ENCODE data around the gene RNF19B. TPM values are rescaled to one million over a fixed set of nuclear protein-coding genes. Genes with fewer than 3 reads are reported as not detected.
"Not testable (repeated sequence)": the region's sequence is repeated elsewhere in the genome, so short reads cannot be mapped to it uniquely, and the experiment has no call there.

RNF19B gene
- total RNA-seq, 2 donors from 2014 or later, result 7.5 to 19.8 TPM

DNA sequence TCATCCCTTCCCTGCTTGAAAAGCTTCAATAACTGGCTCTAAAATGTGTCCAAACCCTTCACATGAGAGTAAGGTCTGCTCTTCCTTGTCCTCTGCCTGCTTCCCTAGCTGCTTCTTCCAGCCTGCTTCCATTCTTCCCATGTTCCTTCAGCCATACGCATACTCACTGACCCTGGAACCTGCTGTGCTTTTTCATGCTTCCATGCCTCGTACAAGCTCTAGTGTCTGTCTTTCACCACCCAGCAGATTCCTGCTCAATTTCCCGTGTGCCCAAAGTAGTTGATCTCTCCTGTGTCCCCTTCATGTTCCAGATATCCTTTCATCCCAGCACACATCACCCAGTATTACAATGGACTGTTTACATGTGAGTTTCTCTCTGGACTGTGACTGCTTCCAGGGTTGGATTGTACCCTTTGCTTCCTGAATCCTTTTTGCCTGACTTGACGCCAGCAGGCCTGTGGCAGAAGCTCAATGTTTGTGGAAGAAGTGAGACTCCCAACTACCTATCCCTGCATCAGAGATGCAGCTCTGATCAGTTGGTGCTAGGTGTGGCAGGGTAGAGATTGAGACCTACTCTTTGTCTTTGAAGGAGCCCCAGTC lies 35.9 kb upstream of the RNF19B start:
- no peak overlapping the region for H3K27ac ChIP-seq
- peaks cover 13% of the 10 kb centered on the region for H3K4me1 ChIP-seq
- H3K36me3 ChIP-seq (replicated peaks in 1 of 2; ENCODE audit: insufficient read depth in 1 of 2, low read depth in 2 of 2), result no peaks in the 10 kb centered on the region
- H3K9me3 ChIP-seq, result no peaks in the 10 kb centered on the region
- ATAC-seq (no peak), DNase-seq (no peak)
- H3K27me3 ChIP-seq, result no peaks in the 10 kb centered on the region
- intact Hi-C loops (cut with DNase I), result no loop called here
- 71 to 72% methylated on average over 4 of the region's 4 CpGs for WGBS, 2 donors
- H3K4me3 ChIP-seq, result no peak overlapping the region
- no peak for TF ChIP-seq POLR2A (IDR thresholded peaks at IDR 0.05)
- TF ChIP-seq, protein P1, sequence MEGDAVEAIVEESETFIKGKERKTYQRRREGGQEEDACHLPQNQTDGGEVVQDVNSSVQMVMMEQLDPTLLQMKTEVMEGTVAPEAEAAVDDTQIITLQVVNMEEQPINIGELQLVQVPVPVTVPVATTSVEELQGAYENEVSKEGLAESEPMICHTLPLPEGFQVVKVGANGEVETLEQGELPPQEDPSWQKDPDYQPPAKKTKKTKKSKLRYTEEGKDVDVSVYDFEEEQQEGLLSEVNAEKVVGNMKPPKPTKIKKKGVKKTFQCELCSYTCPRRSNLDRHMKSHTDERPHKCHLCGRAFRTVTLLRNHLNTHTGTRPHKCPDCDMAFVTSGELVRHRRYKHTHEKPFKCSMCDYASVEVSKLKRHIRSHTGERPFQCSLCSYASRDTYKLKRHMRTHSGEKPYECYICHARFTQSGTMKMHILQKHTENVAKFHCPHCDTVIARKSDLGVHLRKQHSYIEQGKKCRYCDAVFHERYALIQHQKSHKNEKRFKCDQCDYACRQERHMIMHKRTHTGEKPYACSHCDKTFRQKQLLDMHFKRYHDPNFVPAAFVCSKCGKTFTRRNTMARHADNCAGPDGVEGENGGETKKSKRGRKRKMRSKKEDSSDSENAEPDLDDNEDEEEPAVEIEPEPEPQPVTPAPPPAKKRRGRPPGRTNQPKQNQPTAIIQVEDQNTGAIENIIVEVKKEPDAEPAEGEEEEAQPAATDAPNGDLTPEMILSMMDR (IDR thresholded peaks at IDR 0.05), result no peak

DNA sequence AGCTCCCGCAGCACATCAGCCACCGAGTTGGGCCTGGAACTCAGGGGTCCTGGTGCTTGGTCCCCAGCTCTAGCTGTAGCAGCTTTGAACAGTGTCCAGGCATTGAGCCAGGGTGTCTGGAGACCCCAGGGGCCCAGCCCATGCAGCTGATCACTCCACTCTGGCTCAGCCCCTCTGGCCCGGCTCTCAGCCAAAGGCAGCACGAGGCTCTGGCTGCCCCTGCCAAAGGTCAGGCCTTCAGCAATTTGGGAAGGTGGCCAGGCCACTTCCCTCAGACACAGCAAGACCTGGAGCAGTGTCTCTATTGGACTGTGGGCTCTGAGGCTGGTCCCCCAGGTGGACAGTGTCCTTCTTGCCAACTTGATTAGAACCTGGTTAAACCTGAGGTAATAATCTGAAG lies 34.4 kb upstream of the RNF19B start:
- Histone ChIP-seq H3K4me1 (peaks cover 8% of the 10 kb centered on the region), H3K36me3 (replicated peaks in 1 of 2; ENCODE audit: insufficient read depth in 1 of 2, low read depth in 2 of 2) (no peaks in the 10 kb centered on the region), H3K27me3 (no peaks in the 10 kb centered on the region), H3K27ac (no peak overlapping the region), H3K9me3 (no peaks in the 10 kb centered on the region), H3K4me3 (no peak overlapping the region)
- ATAC-seq, result no peak
- intact Hi-C loops (cut with DNase I), result no loop called here
- peak in 1 of 4 donors; percentile 20 for DNase-seq
- TF ChIP-seq, protein P1 (IDR thresholded peaks at IDR 0.05), result no peak
- TF ChIP-seq POLR2A (IDR thresholded peaks at IDR 0.05), result no peak
- 67% methylated on average over 4 of the region's 4 CpGs; no CpG with 5 or more reads in 1 of the 2 donors for WGBS, 2 donors

DNA sequence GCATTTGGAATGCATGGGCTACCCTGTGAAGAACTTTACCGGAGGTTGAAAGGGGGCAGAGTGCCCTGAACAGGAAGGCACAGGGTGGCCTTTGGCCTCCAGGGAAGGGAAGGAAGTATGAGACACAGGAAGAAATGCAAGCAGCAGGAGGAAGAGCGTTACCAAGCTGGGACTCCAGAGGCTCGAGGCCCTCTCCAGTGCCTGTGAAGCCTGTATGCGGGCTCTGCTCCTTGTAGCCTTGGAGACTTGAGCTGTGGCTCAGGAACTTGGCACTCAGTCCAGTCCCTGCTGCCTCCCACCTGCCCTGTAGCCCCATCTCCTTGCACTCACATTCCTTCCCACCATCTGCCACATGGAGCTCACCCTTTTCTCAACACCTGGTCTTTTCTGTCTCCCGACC lies 33.5 kb upstream of the RNF19B start:
- no peak for DNase-seq
- Histone ChIP-seq H3K9me3 (no peaks in the 10 kb centered on the region), H3K4me3 (no peak overlapping the region), H3K27ac (peak overlapping the region in 2 of 4 donors; percentile 14 to 55), H3K27me3 (no peaks in the 10 kb centered on the region), H3K4me1 (peaks cover 8% of the 10 kb centered on the region), H3K36me3 (replicated peaks in 1 of 2; ENCODE audit: insufficient read depth in 1 of 2, low read depth in 2 of 2) (no peaks in the 10 kb centered on the region)
- ATAC-seq, result no peak
- intact Hi-C loops (cut with DNase I), result no loop called here
- TF ChIP-seq, protein P1 (IDR thresholded peaks at IDR 0.05), result no peak
- no peak for TF ChIP-seq POLR2A (IDR thresholded peaks at IDR 0.05)
- 78 to 89% methylated on average over 5 of the region's 5 CpGs for WGBS, 2 donors

DNA sequence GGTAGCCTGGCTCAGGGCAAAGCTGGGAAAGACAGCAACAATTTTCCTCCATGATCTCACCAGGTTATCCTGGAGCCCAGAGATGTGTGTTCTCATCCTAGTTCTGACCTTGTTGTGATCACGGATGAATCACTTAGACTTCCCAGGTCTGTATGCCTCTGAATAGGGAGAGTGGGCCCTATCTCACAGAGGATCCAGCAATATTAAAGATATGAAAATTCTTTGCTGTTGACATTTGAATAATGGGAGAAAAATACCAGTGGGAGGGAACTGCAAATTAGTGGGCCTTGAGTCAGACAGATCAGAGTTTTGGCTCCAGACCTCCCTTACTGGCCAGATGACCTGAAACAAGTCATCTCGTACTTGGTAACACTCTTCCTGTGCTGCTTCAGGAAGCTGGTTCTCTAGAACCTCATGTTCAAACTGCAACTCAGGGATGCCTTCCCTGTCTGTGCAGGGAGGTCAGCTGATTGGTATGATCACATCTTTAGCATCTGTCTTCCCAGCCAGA lies 32.8 kb upstream of the RNF19B start:
- Histone ChIP-seq H3K36me3 (replicated peaks in 1 of 2; ENCODE audit: insufficient read depth in 1 of 2, low read depth in 2 of 2) (no peaks in the 10 kb centered on the region), H3K27me3 (no peaks in the 10 kb centered on the region), H3K4me1 (peaks cover 13% of the 10 kb centered on the region), H3K9me3 (no peaks in the 10 kb centered on the region), H3K27ac (peak overlapping the region in 2 of 4 donors; percentile 14 to 55), H3K4me3 (no peak overlapping the region)
- intact Hi-C loops (cut with DNase I), result no loop called here
- DNase-seq (no peak), ATAC-seq (peak; percentile 50)
- WGBS, 2 donors, result 69 to 71% methylated on average over 1 to 2 of the region's 2 CpGs
- TF ChIP-seq, protein P1 (IDR thresholded peaks at IDR 0.05), result no peak
- no peak for TF ChIP-seq POLR2A (IDR thresholded peaks at IDR 0.05)

DNA sequence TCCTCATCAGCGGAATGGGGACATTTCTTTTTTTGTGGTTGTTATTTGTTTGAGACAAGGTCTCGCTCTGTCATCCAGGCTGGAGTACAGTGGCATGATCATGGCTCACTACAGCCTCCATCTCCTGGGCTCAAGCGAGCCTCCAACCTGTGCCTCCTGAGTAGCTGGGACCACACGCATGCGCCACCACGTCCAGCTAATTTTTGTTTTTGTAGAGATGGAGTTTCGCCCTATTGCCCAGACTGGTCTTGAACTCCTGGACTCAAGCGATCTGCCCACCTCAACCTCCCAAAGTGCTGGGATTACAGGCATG lies 28.7 kb upstream of the RNF19B start:
- Histone ChIP-seq H3K4me1 (peaks cover 26% of the 10 kb centered on the region), H3K27ac (peak overlapping the region in 1 of 4 donors; percentile 71)
- WGBS, 2 donors, result 94 to 95% methylated on average over 8 of the region's 8 CpGs
- H3K4me3 ChIP-seq; H3K36me3 ChIP-seq (replicated peaks in 1 of 2; ENCODE audit: insufficient read depth in 1 of 2, low read depth in 2 of 2); DNase-seq; intact Hi-C loops (cut with DNase I); H3K27me3 ChIP-seq; H3K9me3 ChIP-seq; ATAC-seq: not testable (repeated sequence)

Measured in body of pancreas (tissue), 4 donors.